ENCODE data around the gene MRPS17. TPM values are rescaled to one million over a fixed set of nuclear protein-coding genes. Genes with fewer than 3 reads are reported as not detected.

The MRPS17 gene
- total RNA-seq = 17.0 and 20.2 TPM in 2 replicates

GRCh38 chr7:55951637-55952351 lies at the start of gene MRPS17:
Gene MRPS17, plus strand, starts transcription at chr7:55951877. Its CDS starts 1,319 bp downstream, at chr7:55953196.

GRCh38 chr7:55964261-55965099 lies 12.8 kb downstream of the MRPS17 start, which contains the start of gene NIPSNAP2:
Gene NIPSNAP2, plus strand, starts transcription at chr7:55964585. Its CDS starts 25 bp downstream, at chr7:55964610.

Other genes starting within 250 kb of the MRPS17 start
- not detected in 2 replicates for gene SEPTIN14, start 89.1 kb upstream of the MRPS17 start, total RNA-seq
- 2.9 and 5.1 TPM in 2 replicates for gene ZNF713, start 64.4 kb upstream of the MRPS17 start, total RNA-seq
- 60.7 and 69.9 TPM in 2 replicates for gene NIPSNAP2, start 12.7 kb downstream of the MRPS17 start, total RNA-seq
- gene PSPH, start 99.6 kb downstream of the MRPS17 start, total RNA-seq = 33.1 and 40.8 TPM in 2 replicates
- 212 and 247 TPM in 2 replicates for gene CCT6A, start 99.9 kb downstream of the MRPS17 start, total RNA-seq
- gene SUMF2, start 112.4 kb downstream of the MRPS17 start, total RNA-seq = 135 and 161 TPM in 2 replicates
- 0.19 and 0.33 TPM in 2 replicates for gene PHKG1, start 141.1 kb downstream of the MRPS17 start, total RNA-seq
- gene CHCHD2, start 154.6 kb downstream of the MRPS17 start, total RNA-seq = 323 and 364 TPM in 2 replicates
- not detected in 2 replicates for gene NUPR2, start 164.5 kb downstream of the MRPS17 start, total RNA-seq

All from vein endothelial cell (primary cell).